LNCAP (cell line): ENCODE measurements around the gene C12orf42.

Experiments
- CTCF ChIP-seq: fragments of 450-650 bp; IDR thresholded peaks from 2 replicates; pipeline ENCODE4 v1.5.1; 2017; ENCODE audit warnings: mild to moderate bottlenecking

Gene C12orf42

GRCh38 chr12:103495469-103496456 lies at the start of gene C12orf42:
Gene C12orf42, minus strand, starts transcription at chr12:103495968. Its CDS starts 17,542 bp downstream, at chr12:103478426.
- peak; percentile 46; the same call in 1 of the 2 replicates for TF ChIP-seq CTCF

- no peak for TF ChIP-seq CTCF
These were observed 46.3 kb upstream of the C12orf42 start for GRCh38 chr12:103542078-103542477.

- TF ChIP-seq CTCF = no peak
These were observed 44.6 kb upstream of the C12orf42 start for GRCh38 chr12:103540319-103540718.

- TF ChIP-seq CTCF = no peak
These were observed 42.6 kb upstream of the C12orf42 start for GRCh38 chr12:103538397-103538796.

- no peak for TF ChIP-seq CTCF
These were observed 34.7 kb upstream of the C12orf42 start for GRCh38 chr12:103530307-103531066.

GRCh38 chr12:103529306-103529705 lies 33.5 kb upstream of the C12orf42 start:
- TF ChIP-seq CTCF = no peak

- TF ChIP-seq CTCF = no peak
These were observed 28.6 kb upstream of the C12orf42 start for GRCh38 chr12:103524238-103524875.
